NB4 (cell line): ENCODE measurements around the gene VPS37D.

ENCODE experiments used
- CTCF ChIP-seq: IDR thresholded peaks from one replicate; pipeline ENCODE4 v1.5.1; 2012; ENCODE audit warnings: low read depth, low read length
- TF ChIP-seq, protein P1 (sequence below): IDR thresholded peaks from 2 replicates; pipeline ENCODE4 v1.6.1; 2011; ENCODE audit warnings: low read depth, low read length

DNA sequence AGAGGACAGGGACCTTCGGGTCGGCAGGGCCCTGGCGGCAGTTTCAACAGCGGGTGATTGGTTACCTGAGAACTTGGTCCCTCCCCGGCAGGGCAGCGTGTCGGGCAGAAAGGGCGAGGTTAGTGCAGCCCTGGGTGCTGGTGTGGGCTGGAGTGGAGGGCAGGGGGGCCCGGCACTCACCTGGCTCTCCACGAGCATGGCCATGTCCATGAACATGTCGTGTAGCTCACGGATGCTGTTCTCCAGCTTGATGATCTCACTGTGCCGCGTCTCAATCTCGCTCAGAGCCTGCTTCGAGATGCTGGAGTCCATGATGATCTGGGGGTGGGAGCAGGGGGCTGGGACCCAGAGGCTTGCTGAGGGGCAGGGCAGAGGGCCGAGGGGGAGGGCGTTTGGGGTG lies 35.0 kb downstream of the VPS37D start:
- TF ChIP-seq, protein P1, sequence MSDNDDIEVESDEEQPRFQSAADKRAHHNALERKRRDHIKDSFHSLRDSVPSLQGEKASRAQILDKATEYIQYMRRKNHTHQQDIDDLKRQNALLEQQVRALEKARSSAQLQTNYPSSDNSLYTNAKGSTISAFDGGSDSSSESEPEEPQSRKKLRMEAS, result no peak
- TF ChIP-seq CTCF, result no peak
